MCF 10A (cell line): ENCODE results near the gene BTBD17. TPM values are rescaled to one million over a fixed set of nuclear protein-coding genes. Genes with fewer than 3 reads are reported as not detected.

Experiments used
- BruUV-seq: library from RNA; stranded (reverse); fragments of 400-500 nt; replicated peaks from 2 replicates; lab custom pipeline; 2021; lab: Mats Ljungman, UMichigan
- CTCF ChIA-PET: fragments of 300-600 bp; sonication (Branson Sonifier 250); formaldehyde crosslinking; extraction: SDS; loops from one replicate; lab custom pipeline; 2021; ENCODE audit warnings: antibody characterized with exemption, inconsistent platforms; lab: Yijun Ruan, JAX
- POLR2A ChIA-PET: fragments of 300-600, 350-650 bp; sonication (Branson Sonifier 250); formaldehyde crosslinking; extraction: SDS; loops from one replicate; lab custom pipeline; 2020; ENCODE audit warnings: antibody characterized with exemption, inconsistent platforms; lab: Yijun Ruan, JAX
- DNase-seq: peaks from one replicate; pipeline ENCODE4 v3.0.0-alpha.2; 2018; ENCODE audit not compliant: unreplicated experiment
- H3K27ac Mint-ChIP-seq: one replicate; pipeline ENCODE4 v1.8.0; 2022; ENCODE audit warnings: mild to moderate bottlenecking, low read depth, mixed read lengths; ENCODE audit not compliant: unreplicated experiment
- H3K27me3 Mint-ChIP-seq: one replicate; pipeline ENCODE4 v1.8.0; 2022; ENCODE audit warnings: mixed read lengths; ENCODE audit not compliant: insufficient read depth, unreplicated experiment
- H3K36me3 Mint-ChIP-seq: one replicate; pipeline ENCODE4 v1.8.0; 2022; ENCODE audit warnings: mild to moderate bottlenecking, moderate library complexity, mixed read lengths; ENCODE audit not compliant: insufficient read depth, unreplicated experiment
- H3K4me1 Mint-ChIP-seq: one replicate; pipeline ENCODE4 v1.8.0; 2022; ENCODE audit warnings: mixed read lengths; ENCODE audit not compliant: insufficient read depth, unreplicated experiment
- H3K4me3 Mint-ChIP-seq: one replicate; pipeline ENCODE4 v1.8.0; 2022; ENCODE audit warnings: mild to moderate bottlenecking, moderate library complexity, mixed read lengths; ENCODE audit not compliant: unreplicated experiment
- H3K9me3 Mint-ChIP-seq: one replicate; pipeline ENCODE4 v1.8.0; 2022; ENCODE audit warnings: mixed read lengths; ENCODE audit not compliant: unreplicated experiment
- CTCF ChIP-seq: fragments of 200-600 bp; IDR thresholded peaks from one replicate; pipeline ENCODE4 v1.8.0; 2022; ENCODE audit warnings: antibody characterized with exemption, mild to moderate bottlenecking; ENCODE audit not compliant: unreplicated experiment
- intact Hi-C: fragments of 100-400 bp; cut with micrococcal nuclease; formaldehyde crosslinking; loops from 2 replicates; pipeline ENCODE4 v1.14.1; 2022
- total RNA-seq: library from RNA; stranded (reverse); gene quantifications from 2 replicates; pipeline ENCODE4 v1.2.3, GENCODE V29; 2022

Gene BTBD17
- total RNA-seq, 1 experiment from 2014 or later, result not detected

DNA sequence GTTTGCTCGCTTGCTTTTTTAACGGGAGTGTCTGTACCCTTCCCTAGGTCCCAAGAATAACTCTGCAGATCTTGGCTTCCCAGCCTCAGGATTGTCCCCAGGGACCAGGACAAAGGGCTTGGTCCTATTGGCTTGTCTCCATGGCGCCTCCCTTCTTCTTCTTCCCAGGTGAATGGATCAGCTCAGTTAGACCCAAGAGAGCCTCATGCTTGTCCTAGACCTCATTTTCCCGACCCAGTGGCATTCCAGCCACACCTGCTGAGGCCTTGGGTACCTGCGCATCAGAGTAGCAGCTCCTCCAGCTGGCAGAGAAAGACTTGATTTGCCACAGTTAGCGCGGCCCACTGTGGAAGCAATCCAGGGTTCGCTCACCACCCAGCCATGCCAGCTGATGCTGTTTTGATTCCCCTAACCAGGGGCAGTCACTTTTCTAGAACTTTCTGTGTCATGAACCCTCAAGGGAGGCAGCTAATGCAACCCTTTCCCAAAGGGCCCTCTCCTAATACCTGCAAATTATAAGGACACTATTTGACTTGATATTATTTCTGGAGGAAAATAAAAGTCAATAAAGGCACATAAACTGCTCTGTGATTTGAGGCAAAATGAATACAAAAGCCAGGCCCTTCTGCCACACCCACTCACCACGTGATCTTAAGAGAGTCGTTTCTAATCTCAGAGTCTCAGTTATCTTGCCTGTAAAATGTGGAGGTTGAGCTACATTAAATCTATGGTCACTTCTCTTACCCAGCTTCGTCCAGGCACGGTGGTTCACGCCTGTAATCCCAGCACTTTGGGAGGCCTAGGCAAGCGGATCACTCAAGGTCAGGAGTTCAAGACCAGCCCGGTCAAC lies 19.5 kb upstream of the BTBD17 start:
- H3K9me3 Mint-ChIP-seq, result no peaks in the 10 kb centered on the region
- ChIA-PET POLR2A (interaction anchor here (1.3 to 4.1 kb wide), 4 partner anchors 36 to 75 kb away, joined by 3 to 46 read pairs (median 14); partner anchors contain the start of gene GPRC5C), CTCF (interaction anchor here (0.6 to 9.6 kb wide), 17 partner anchors 10 to 375 kb away, joined by 3 to 283 read pairs (median 10); partner anchors contain the start of genes CD300LB and GPR142)
- intact Hi-C loops, result loop anchor here (1.0 kb wide), 1 partner anchor 152 kb away; no protein-coding TSS in a partner anchor
- peaks cover 24% of the 10 kb centered on the region for H3K27me3 Mint-ChIP-seq
- TF ChIP-seq CTCF, result no peak
- BruUV-seq, result no TSS peak
- no peak overlapping the region for H3K27ac Mint-ChIP-seq
- H3K36me3 Mint-ChIP-seq, result no peaks in the 10 kb centered on the region
- DNase-seq, result no peak
- H3K4me1 Mint-ChIP-seq, result peaks cover 16% of the 10 kb centered on the region
- H3K4me3 Mint-ChIP-seq, result no peak overlapping the region

DNA sequence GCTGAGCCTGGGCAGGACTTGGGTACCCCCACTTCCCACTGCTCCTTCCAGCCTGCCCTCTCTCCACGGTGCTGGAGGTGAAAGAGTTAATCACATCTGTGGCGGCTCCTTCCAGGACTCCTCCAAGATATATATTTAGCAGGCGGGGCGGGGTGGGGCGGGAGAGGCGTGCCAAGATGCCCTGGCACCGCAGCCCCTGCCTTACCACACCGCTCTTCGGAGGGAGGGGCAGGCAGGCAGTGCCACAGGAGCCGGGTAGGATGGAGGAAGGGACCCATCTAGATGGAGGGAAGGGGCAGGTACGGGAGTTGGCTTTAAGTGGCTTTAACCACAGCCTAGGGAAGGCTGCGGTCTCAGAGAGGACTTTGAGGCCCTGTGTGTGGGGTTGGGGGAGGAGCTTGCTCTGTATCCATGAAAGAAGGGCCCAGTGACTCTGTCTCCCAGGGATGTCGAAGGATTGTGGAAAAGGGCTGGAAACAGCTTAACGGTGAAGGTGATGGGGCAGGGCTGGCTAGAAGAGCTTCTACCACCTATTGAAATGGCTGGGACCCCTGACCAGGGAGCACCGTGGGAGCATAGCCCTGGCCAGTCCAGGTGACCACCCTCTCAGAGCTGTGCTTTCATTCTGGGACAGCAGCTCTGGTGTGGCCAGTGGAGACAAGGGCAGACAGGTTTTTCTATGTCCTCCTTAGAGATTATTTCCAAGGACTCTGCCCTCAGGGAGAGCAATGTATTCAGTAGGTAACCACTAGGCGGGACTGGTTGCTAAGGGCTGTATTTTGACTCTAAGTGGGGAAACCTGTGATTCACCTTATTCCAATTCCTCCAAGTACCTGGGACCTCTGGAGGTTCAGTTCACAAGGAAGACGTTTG lies 18.7 kb upstream of the BTBD17 start:
- CTCF ChIA-PET, result interaction anchor here (0.6 to 9.6 kb wide), 23 partner anchors 11 to 223 kb away, joined by 3 to 283 read pairs (median 6); partner anchors contain the start of genes CD300LB and GPR142
- TF ChIP-seq CTCF, result peak; percentile 31
- H3K36me3 Mint-ChIP-seq, result no peaks in the 10 kb centered on the region
- H3K4me1 Mint-ChIP-seq, result peaks cover 16% of the 10 kb centered on the region
- peak overlapping the region; percentile 79 for H3K27ac Mint-ChIP-seq
- peaks cover 32% of the 10 kb centered on the region for H3K27me3 Mint-ChIP-seq
- BruUV-seq, result no TSS peak
- peak overlapping the region; percentile 37 for H3K4me3 Mint-ChIP-seq
- no peaks in the 10 kb centered on the region for H3K9me3 Mint-ChIP-seq
- peak; percentile 74 for DNase-seq
- intact Hi-C loops, result loop anchor here (1.0 kb wide), 1 partner anchor 153 kb away; no protein-coding TSS in a partner anchor
- POLR2A ChIA-PET, result interaction anchor here (0.6 to 4.1 kb wide), 7 partner anchors 36 to 193 kb away, joined by 3 to 46 read pairs (median 5); partner anchors contain the start of gene GPRC5C

DNA sequence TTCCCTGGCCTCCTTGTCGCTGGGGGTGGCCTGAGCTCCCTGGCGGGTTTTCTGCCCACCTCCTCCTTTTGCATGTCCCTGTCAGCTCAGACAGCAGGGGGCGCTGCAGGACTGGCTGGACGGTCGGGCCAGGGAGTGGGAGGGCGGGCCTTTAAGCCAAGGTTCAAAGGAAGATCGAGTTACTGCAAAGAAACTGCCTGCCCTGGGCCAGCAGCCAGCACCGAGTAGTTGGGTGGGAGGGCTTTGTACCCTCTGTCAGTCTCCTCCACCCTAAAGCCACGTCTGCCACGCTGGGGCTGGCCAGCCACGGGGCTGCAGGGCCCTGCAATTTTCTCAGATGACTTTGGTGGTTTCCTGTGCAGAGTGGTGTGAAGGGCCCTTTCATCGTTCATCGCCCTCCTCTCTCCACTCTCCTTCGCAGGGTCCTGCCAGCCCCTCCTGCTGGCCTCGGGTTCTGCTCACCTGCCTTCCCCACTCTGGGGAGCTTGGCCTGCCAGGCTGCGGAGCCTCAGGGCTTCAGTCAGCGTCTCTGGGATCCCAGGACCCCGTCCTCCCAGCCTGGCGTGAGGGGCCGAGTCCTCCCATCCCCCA lies 17.9 kb upstream of the BTBD17 start:
- intact Hi-C loops, result loop anchor here (1.0 kb wide), 4 partner anchors 78 to 223 kb away; no protein-coding TSS in a partner anchor
- TF ChIP-seq CTCF, result peak; percentile 95
- H3K36me3 Mint-ChIP-seq, result no peaks in the 10 kb centered on the region
- peaks cover 39% of the 10 kb centered on the region for H3K27me3 Mint-ChIP-seq
- BruUV-seq, result no TSS peak
- H3K4me3 Mint-ChIP-seq, result peak overlapping the region; percentile 37
- no peaks in the 10 kb centered on the region for H3K9me3 Mint-ChIP-seq
- DNase-seq, result peak; percentile 87
- H3K4me1 Mint-ChIP-seq, result peaks cover 16% of the 10 kb centered on the region
- no peak overlapping the region for H3K27ac Mint-ChIP-seq
- CTCF ChIA-PET, result interaction anchor here (0.6 to 9.6 kb wide), 40 partner anchors 11 to 392 kb away, joined by 3 to 283 read pairs (median 4); partner anchors contain the start of genes CD300LB and GPR142
- POLR2A ChIA-PET, result interaction anchor here (0.6 to 4.1 kb wide), 7 partner anchors 37 to 194 kb away, joined by 3 to 46 read pairs (median 5); partner anchors contain the start of gene GPRC5C
